Endothelial cell of umbilical vein (primary cell): ENCODE results near the gene PALB2. TPM values are rescaled to one million over a fixed set of nuclear protein-coding genes. Genes with fewer than 3 reads are reported as not detected.
A peak's percentile ranks its signal among the peaks of the same experiment; 100 is the strongest.

ENCODE experiments used
- BruUV-seq: library from RNA; stranded (reverse); fragments of 400-500 nt; replicated peaks from 2 replicates; lab custom pipeline; 2021; lab: Mats Ljungman, UMichigan
- CTCF ChIA-PET: fragments of 300-600, 350-600 bp; sonication (Branson Sonifier 250); formaldehyde crosslinking; loops from one replicate; lab custom pipeline; 2021; ENCODE audit warnings: antibody characterized with exemption, inconsistent platforms; lab: Charles Lee
- POLR2A ChIA-PET: fragments of 300-600, 350-600 bp; sonication (Branson Sonifier 250); formaldehyde crosslinking; loops from one replicate; lab custom pipeline; 2021; ENCODE audit warnings: antibody characterized with exemption, inconsistent platforms; lab: Charles Lee
- DNase-seq: peaks from one replicate; pipeline ENCODE4 v3.0.0-alpha.2; 2011; ENCODE audit warnings: low read depth, low spot score
- FAIRE-seq: peaks from 2 replicates; lab custom pipeline; 2011; peaks lifted over from hg19 to GRCh38; lab: Jason Lieb, UNC
- H2AFZ ChIP-seq: 2 replicates; pipeline ENCODE4 v1.6.0; 2012; ENCODE audit warnings: low read depth, low read length, control low read depth, inconsistent platforms
- H3K27ac ChIP-seq: 2 replicates; pipeline ENCODE4 v1.5.1; 2011; ENCODE audit warnings: low read depth, mild to moderate bottlenecking, control low read depth, low read length, moderate library complexity; ENCODE audit not compliant: insufficient read depth
- H3K27me3 ChIP-seq, 2 experiments: 2 replicates each; pipeline versions ENCODE4 v1.6.0 to v1.6.1; 2011; ENCODE audit warnings: low read length in 2 of 2, mixed read lengths in 1 of 2; ENCODE audit not compliant: control insufficient read depth in 2 of 2, insufficient read depth in 2 of 2
- H3K36me3 ChIP-seq, 2 experiments: 2 replicates in 1 of 2; 3 replicates in 1 of 2; pipeline ENCODE4 v1.5.1; 2011; ENCODE audit warnings: low read length in 2 of 2, mild to moderate bottlenecking in 1 of 2, moderate library complexity in 1 of 2; ENCODE audit not compliant: control insufficient read depth in 2 of 2, insufficient read depth in 2 of 2; ENCODE audit errors: extremely low read depth in 1 of 2
- H3K4me1 ChIP-seq: 3 replicates; pipeline ENCODE4 v1.5.1; 2011; ENCODE audit warnings: mild to moderate bottlenecking, low read length; ENCODE audit not compliant: control insufficient read depth, insufficient read depth; ENCODE audit errors: extremely low read depth
- H3K4me2 ChIP-seq: 2 replicates; pipeline ENCODE4 v1.6.1; 2011; ENCODE audit warnings: low read length, control low read depth, mixed read lengths; ENCODE audit not compliant: insufficient read depth
- H3K4me3 ChIP-seq, 3 experiments: fragments of 200-600 bp in 1 of 3; sonication (generic), shearing (Covaris generic) in 1 of 3; replicated peaks in 1 of 3; 2 replicates each; pipeline ENCODE4 v1.5.1; 2011 to 2016; ENCODE audit warnings: control low read depth in 3 of 3, low read length in 3 of 3, mild to moderate bottlenecking in 2 of 3, inconsistent platforms in 1 of 3, low read depth in 1 of 3, moderate library complexity in 1 of 3; ENCODE audit not compliant: insufficient read depth in 1 of 3
- H3K79me2 ChIP-seq: 2 replicates; pipeline ENCODE4 v1.6.0; 2012; ENCODE audit warnings: low read length, inconsistent platforms; ENCODE audit not compliant: control insufficient read depth, insufficient read depth
- H3K9ac ChIP-seq: replicated peaks from 2 replicates; pipeline ENCODE3; 2011; ENCODE audit warnings: low read length, control low read depth; ENCODE audit not compliant: insufficient read depth; ENCODE audit errors: extremely low read depth
- H3K9me1 ChIP-seq: replicated peaks from 3 replicates; pipeline ENCODE4 v1.6.0; 2011; ENCODE audit warnings: mild to moderate bottlenecking, low read length; ENCODE audit not compliant: control insufficient read depth, insufficient read depth; ENCODE audit errors: extremely low read depth
- H3K9me3 ChIP-seq: replicated peaks from 2 replicates; pipeline ENCODE4 v1.5.1; 2012; ENCODE audit warnings: low read length, inconsistent platforms; ENCODE audit not compliant: control insufficient read depth, insufficient read depth
- H4K20me1 ChIP-seq: replicated peaks from 2 replicates; pipeline ENCODE3; 2011; ENCODE audit warnings: mild to moderate bottlenecking, low read length; ENCODE audit not compliant: control insufficient read depth, insufficient read depth; ENCODE audit errors: extremely low read depth
- EZH2 ChIP-seq: IDR thresholded peaks from 2 replicates; pipeline ENCODE4 v1.6.1; 2012; ENCODE audit warnings: borderline replicate concordance, low read depth, mild to moderate bottlenecking, moderate library complexity, low read length, inconsistent platforms; ENCODE audit not compliant: severe bottlenecking
- FOS ChIP-seq: IDR thresholded peaks from 2 replicates; pipeline ENCODE4 v1.6.1; 2011; ENCODE audit warnings: mild to moderate bottlenecking, low read length, moderate library complexity, borderline replicate concordance; ENCODE audit not compliant: insufficient read depth
- JUN ChIP-seq: IDR thresholded peaks from 2 replicates; pipeline ENCODE4 v1.6.1; 2011; ENCODE audit warnings: borderline replicate concordance, low read depth; ENCODE audit not compliant: insufficient read length, insufficient read depth
- POLR2A ChIP-seq: IDR thresholded peaks from 2 replicates; pipeline ENCODE4 v1.6.1; 2012; ENCODE audit warnings: low read depth, mild to moderate bottlenecking, control low read depth, low read length
- POLR2AphosphoS5 ChIP-seq: IDR thresholded peaks from 2 replicates; pipeline ENCODE4 v1.6.1; 2012; ENCODE audit warnings: low read depth, mild to moderate bottlenecking, control low read depth, low read length, moderate library complexity; ENCODE audit not compliant: insufficient read depth
- dilution Hi-C: fragments of 300-500 bp; cut with MboI; formaldehyde crosslinking; loops from one replicate; pipeline ENCODE4 v1.15.0; 2019; ENCODE audit warnings: low sequenced_read_pairs; ENCODE audit not compliant: extremely low pct_ligation_motif_present
- intact Hi-C: fragments of 100-400 bp; cut with micrococcal nuclease; formaldehyde crosslinking; loops from one replicate; pipeline ENCODE4 v1.10.0; 2022
- polyA plus RNA-seq, 4 experiments: library from polyadenylated mRNA; depleted of rRNA in 3 of 4; stranded (reverse) in 3 of 4; unstranded in 1 of 4; fragments of >200 nt; gene quantifications; 2 replicates each; pipeline versions ENCODE4 v1.2.1 to v1.2.3, GENCODE V29; 2011 to 2012; ENCODE audit warnings: missing spikeins in 1 of 4
- total RNA-seq: library from RNA; stranded (reverse); gene quantifications from 2 replicates; pipeline ENCODE4 v1.2.3, GENCODE V29; 2021
- TF ChIP-seq, protein P1 (sequence below): IDR thresholded peaks from 2 replicates; pipeline ENCODE4 v1.6.1; 2011; ENCODE audit not compliant: insufficient read depth, insufficient read length
- TF ChIP-seq, protein P2 (sequence below), 2 donors: IDR thresholded peaks; 1 replicate in 1 of 2; 2 replicates in 1 of 2; pipeline ENCODE4 v1.5.1; 2011; ENCODE audit warnings: low read length in 2 of 2, mild to moderate bottlenecking in 2 of 2, moderate library complexity in 2 of 2, control low read depth in 1 of 2, inconsistent platforms in 1 of 2, low read depth in 1 of 2; ENCODE audit not compliant: insufficient read depth in 1 of 2; ENCODE audit errors: extremely low read depth in 1 of 2

PALB2 gene
- total and polyA plus RNA-seq, 2 donors (not counting 3 experiments of a cell fraction or from before 2014, with no cell fraction given): 5.1 to 15.6 TPM

DNA sequence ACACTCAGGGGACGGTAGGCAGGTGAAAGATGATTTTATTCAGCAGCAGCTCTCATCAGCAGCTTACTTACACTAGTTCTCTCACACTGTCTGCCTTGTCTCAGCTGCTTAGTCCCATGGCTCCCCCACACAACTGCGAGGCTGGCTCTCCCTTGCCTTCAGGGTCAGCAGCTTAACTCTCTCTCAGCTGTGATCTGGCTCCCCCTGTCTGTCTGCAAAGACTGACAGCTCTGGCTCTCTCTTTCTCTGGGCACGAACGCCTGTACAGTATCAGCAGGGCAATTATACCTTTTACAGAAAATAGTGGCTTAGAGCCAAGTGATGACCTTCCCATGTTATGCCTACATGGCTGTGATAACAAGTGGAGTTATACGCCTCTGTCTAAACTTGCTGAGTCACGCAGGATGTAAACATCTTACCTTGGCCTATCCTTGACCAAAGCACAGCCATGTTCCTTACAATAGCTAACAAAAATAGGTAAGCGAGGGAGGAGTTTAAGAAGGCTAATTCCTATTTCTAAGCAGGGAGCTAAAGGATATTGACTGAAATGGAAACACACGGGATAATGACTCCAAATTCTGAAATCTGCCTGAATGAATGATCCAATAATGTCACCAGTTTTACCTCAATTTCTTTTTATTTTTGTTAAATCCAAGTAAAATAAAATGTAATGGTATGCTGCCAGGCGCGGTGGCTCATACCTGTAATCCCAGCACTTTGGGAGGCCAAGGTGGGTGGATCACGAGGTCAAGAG, 43.9 kb downstream of the PALB2 start:
- Histone ChIP-seq H3K4me3 (no peak overlapping the region), H3K9ac (no peak overlapping the region), H3K36me3 (peaks cover 0 to 6% of the 10 kb centered on the region in 2 experiments), H3K9me1 (no peaks in the 10 kb centered on the region), H4K20me1 (no peaks in the 10 kb centered on the region), H3K4me2 (no peak overlapping the region), H3K79me2 (peaks cover 36% of the 10 kb centered on the region), H2AFZ (peak overlapping the region; percentile 6), H3K27ac (no peak overlapping the region), H3K27me3 (no peaks in the 10 kb centered on the region), H3K9me3 (no peaks in the 10 kb centered on the region), H3K4me1 (peaks cover 7% of the 10 kb centered on the region)
- BruUV-seq: no TSS peak
- dilution Hi-C loops: no loop called here
- ChIA-PET POLR2A (no interaction called here), CTCF (interaction anchor here (0.7 to 1.5 kb wide), 13 partner anchors 10 to 93 kb away, joined by 3 to 12 read pairs (median 3); partner anchors contain the start of genes DCTN5, EARS2, PALB2 and UBFD1)
- intact Hi-C loops: no loop called here
- DNase-seq (peak; percentile 21), FAIRE-seq (no peak)
- no peak for TF ChIP-seq EZH2
- TF ChIP-seq, protein P1, sequence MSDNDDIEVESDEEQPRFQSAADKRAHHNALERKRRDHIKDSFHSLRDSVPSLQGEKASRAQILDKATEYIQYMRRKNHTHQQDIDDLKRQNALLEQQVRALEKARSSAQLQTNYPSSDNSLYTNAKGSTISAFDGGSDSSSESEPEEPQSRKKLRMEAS: no peak
- TF ChIP-seq, protein P2, sequence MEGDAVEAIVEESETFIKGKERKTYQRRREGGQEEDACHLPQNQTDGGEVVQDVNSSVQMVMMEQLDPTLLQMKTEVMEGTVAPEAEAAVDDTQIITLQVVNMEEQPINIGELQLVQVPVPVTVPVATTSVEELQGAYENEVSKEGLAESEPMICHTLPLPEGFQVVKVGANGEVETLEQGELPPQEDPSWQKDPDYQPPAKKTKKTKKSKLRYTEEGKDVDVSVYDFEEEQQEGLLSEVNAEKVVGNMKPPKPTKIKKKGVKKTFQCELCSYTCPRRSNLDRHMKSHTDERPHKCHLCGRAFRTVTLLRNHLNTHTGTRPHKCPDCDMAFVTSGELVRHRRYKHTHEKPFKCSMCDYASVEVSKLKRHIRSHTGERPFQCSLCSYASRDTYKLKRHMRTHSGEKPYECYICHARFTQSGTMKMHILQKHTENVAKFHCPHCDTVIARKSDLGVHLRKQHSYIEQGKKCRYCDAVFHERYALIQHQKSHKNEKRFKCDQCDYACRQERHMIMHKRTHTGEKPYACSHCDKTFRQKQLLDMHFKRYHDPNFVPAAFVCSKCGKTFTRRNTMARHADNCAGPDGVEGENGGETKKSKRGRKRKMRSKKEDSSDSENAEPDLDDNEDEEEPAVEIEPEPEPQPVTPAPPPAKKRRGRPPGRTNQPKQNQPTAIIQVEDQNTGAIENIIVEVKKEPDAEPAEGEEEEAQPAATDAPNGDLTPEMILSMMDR (IDR thresholded peaks at IDR 0.05; ENCODE audit: extremely low read depth in 1 of 2, insufficient read depth in 1 of 2, low read depth in 1 of 2, low read length in 2 of 2): peak in 1 of 2 donors; percentile 9
- no peak for TF ChIP-seq POLR2AphosphoS5
- TF ChIP-seq JUN: no peak
- TF ChIP-seq FOS: no peak
- no peak for TF ChIP-seq POLR2A
